Caco-2 (cell line): ENCODE results near the gene SOX6. TPM values are rescaled to one million over a fixed set of nuclear protein-coding genes. Genes with fewer than 3 reads are reported as not detected.

ENCODE experiments used
- BruUV-seq: library from RNA; stranded (reverse); fragments of 400-500 nt; replicated peaks from 2 replicates; lab custom pipeline; 2021; lab: Mats Ljungman, UMichigan
- CTCF ChIA-PET: fragments of 300-600 bp; sonication (Branson Sonifier 250); formaldehyde crosslinking; loops from one replicate; lab custom pipeline; 2022; ENCODE audit warnings: antibody characterized with exemption; lab: Charles Lee
- POLR2A ChIA-PET: fragments of 300-600 bp; sonication (Branson Sonifier 250); formaldehyde crosslinking; loops from one replicate; lab custom pipeline; 2022; ENCODE audit warnings: antibody characterized with exemption; lab: Charles Lee
- DNase-seq, 2 experiments: peaks; one replicate each; pipeline versions ENCODE4 v3.0.0 to v3.0.0-alpha.2; 2020 to 2022
- H3K27me3 ChIP-seq: replicated peaks from 2 replicates; pipeline ENCODE4 v1.6.0; 2011; ENCODE audit warnings: low read length; ENCODE audit not compliant: control insufficient read depth, insufficient read depth
- H3K36me3 ChIP-seq: 2 replicates; pipeline ENCODE4 v1.5.1; 2011; ENCODE audit warnings: low read length; ENCODE audit not compliant: control insufficient read depth, insufficient read depth
- H3K4me1 ChIP-seq: fragments of 250-450 bp; sonication (Bioruptor Pico); 2 replicates; pipeline ENCODE4 v1.5.1; 2020; ENCODE audit warnings: mild to moderate bottlenecking
- H3K4me3 ChIP-seq: 2 replicates; pipeline ENCODE4 v1.5.1; 2011; ENCODE audit warnings: low read depth, mild to moderate bottlenecking, control low read depth, low read length
- H3K9me3 ChIP-seq: fragments of 250-450 bp; sonication (Bioruptor Pico); 2 replicates; pipeline ENCODE4 v1.5.1; 2020; ENCODE audit warnings: mild to moderate bottlenecking, moderate library complexity
- H3K27ac Mint-ChIP-seq: one replicate; pipeline ENCODE4 v1.8.0; 2022; ENCODE audit warnings: mixed read lengths; ENCODE audit not compliant: unreplicated experiment
- H3K27me3 Mint-ChIP-seq: one replicate; pipeline ENCODE4 v1.8.0; 2022; ENCODE audit warnings: mixed read lengths; ENCODE audit not compliant: insufficient read depth, unreplicated experiment
- H3K36me3 Mint-ChIP-seq: one replicate; pipeline ENCODE4 v1.8.0; 2022; ENCODE audit warnings: mild to moderate bottlenecking, mixed read lengths; ENCODE audit not compliant: insufficient read depth, unreplicated experiment
- H3K4me1 Mint-ChIP-seq: one replicate; pipeline ENCODE4 v1.8.0; 2022; ENCODE audit warnings: low read depth, mixed read lengths; ENCODE audit not compliant: unreplicated experiment
- H3K4me3 Mint-ChIP-seq: one replicate; pipeline ENCODE4 v1.8.0; 2022; ENCODE audit warnings: mild to moderate bottlenecking, moderate library complexity, mixed read lengths; ENCODE audit not compliant: unreplicated experiment
- H3K9me3 Mint-ChIP-seq: one replicate; pipeline ENCODE4 v1.8.0; 2022; ENCODE audit warnings: mixed read lengths; ENCODE audit not compliant: unreplicated experiment
- CTCF ChIP-seq, 2 experiments: fragments of 200-600 bp in 1 of 2; IDR thresholded peaks; 1 replicate in 1 of 2; 2 replicates in 1 of 2; pipeline versions ENCODE4 v1.5.1 to v1.8.0; 2011 to 2022; ENCODE audit warnings: antibody characterized with exemption in 1 of 2, control low read depth in 1 of 2, inconsistent platforms in 1 of 2, low read depth in 1 of 2, low read length in 1 of 2, mild to moderate bottlenecking in 1 of 2, moderate library complexity in 1 of 2; ENCODE audit not compliant: insufficient read depth in 1 of 2, severe bottlenecking in 1 of 2, unreplicated experiment in 1 of 2
- intact Hi-C: fragments of 100-400 bp; cut with micrococcal nuclease; formaldehyde crosslinking; loops from one replicate; pipeline ENCODE4 v1.10.0; 2022; ENCODE audit not compliant: unreplicated experiment
- total RNA-seq: library from RNA; stranded (reverse); gene quantifications from 2 replicates; pipeline ENCODE4 v1.2.3, GENCODE V29; 2022

Gene SOX6
- total RNA-seq, 1 experiment from 2014 or later, result 10.8 TPM

GRCh38 chr11:16293204-16293681 lies 63.1 kb downstream of the SOX6 start:
- no peak for TF ChIP-seq CTCF (IDR thresholded peaks at IDR 0.05; ENCODE audit: insufficient read depth in 1 of 2, low read depth in 1 of 2, low read length in 1 of 2, severe bottlenecking in 1 of 2, unreplicated experiment in 1 of 2)
- no TSS peak for BruUV-seq
- POLR2A ChIA-PET, result no interaction called here

GRCh38 chr11:16292167-16292859 lies 64.0 kb downstream of the SOX6 start:
- Histone ChIP-seq H3K27me3 (no peaks in the 10 kb centered on the region), H3K9me3 (no peaks in the 10 kb centered on the region), H3K4me3 (no peak overlapping the region), H3K36me3 (no peaks in the 10 kb centered on the region), H3K4me1 (peaks cover 18% of the 10 kb centered on the region)
- peaks cover 15% of the 10 kb centered on the region for H3K4me1 Mint-ChIP-seq
- intact Hi-C loops, result no loop called here
- ChIA-PET CTCF (no interaction called here), POLR2A (no interaction called here)
- no peak overlapping the region for H3K27ac Mint-ChIP-seq
- no peak for TF ChIP-seq CTCF (IDR thresholded peaks at IDR 0.05; ENCODE audit: insufficient read depth in 1 of 2, low read depth in 1 of 2, low read length in 1 of 2, severe bottlenecking in 1 of 2, unreplicated experiment in 1 of 2)
- H3K36me3 Mint-ChIP-seq, result no peaks in the 10 kb centered on the region
- H3K4me3 Mint-ChIP-seq, result no peak overlapping the region
- BruUV-seq, result no TSS peak
- no peaks in the 10 kb centered on the region for H3K27me3 Mint-ChIP-seq
- no peaks in the 10 kb centered on the region for H3K9me3 Mint-ChIP-seq
- DNase-seq, result no peak

More at GRCh38 chr11:16293204-16293681, 63.1 kb downstream of the SOX6 start:
- CTCF ChIA-PET, result no interaction called here
- no peaks in the 10 kb centered on the region for H3K9me3 ChIP-seq
- Mint-ChIP-seq H3K27ac (no peak overlapping the region), H3K9me3 (no peaks in the 10 kb centered on the region), H3K27me3 (no peaks in the 10 kb centered on the region), H3K4me1 (peaks cover 13% of the 10 kb centered on the region), H3K4me3 (no peak overlapping the region), H3K36me3 (no peaks in the 10 kb centered on the region)
- H3K27me3 ChIP-seq, result no peaks in the 10 kb centered on the region
- no peak overlapping the region for H3K4me3 ChIP-seq
- H3K36me3 ChIP-seq, result no peaks in the 10 kb centered on the region
- intact Hi-C loops, result no loop called here
- peaks cover 9% of the 10 kb centered on the region for H3K4me1 ChIP-seq
- DNase-seq, result no peak

GRCh38 chr11:16291729-16292128 lies 64.6 kb downstream of the SOX6 start:
- POLR2A ChIA-PET, result no interaction called here
- no TSS peak for BruUV-seq
- CTCF ChIA-PET, result no interaction called here
- Histone ChIP-seq H3K4me1 (peaks cover 18% of the 10 kb centered on the region), H3K9me3 (no peaks in the 10 kb centered on the region), H3K4me3 (no peak overlapping the region), H3K27me3 (no peaks in the 10 kb centered on the region), H3K36me3 (no peaks in the 10 kb centered on the region)
- Mint-ChIP-seq H3K4me3 (no peak overlapping the region), H3K9me3 (no peaks in the 10 kb centered on the region), H3K4me1 (peaks cover 20% of the 10 kb centered on the region), H3K36me3 (no peaks in the 10 kb centered on the region), H3K27me3 (no peaks in the 10 kb centered on the region), H3K27ac (no peak overlapping the region)
- no peak for TF ChIP-seq CTCF (IDR thresholded peaks at IDR 0.05; ENCODE audit: insufficient read depth in 1 of 2, low read depth in 1 of 2, low read length in 1 of 2, severe bottlenecking in 1 of 2, unreplicated experiment in 1 of 2)
- intact Hi-C loops, result no loop called here
- no peak for DNase-seq
